ENCODE data around the gene FLNA. TPM values are rescaled to one million over a fixed set of nuclear protein-coding genes. Genes with fewer than 3 reads are reported as not detected.

FLNA gene
- total and polyA plus RNA-seq, 4 donors, result 187 to 384 (median 237) TPM

DNA sequence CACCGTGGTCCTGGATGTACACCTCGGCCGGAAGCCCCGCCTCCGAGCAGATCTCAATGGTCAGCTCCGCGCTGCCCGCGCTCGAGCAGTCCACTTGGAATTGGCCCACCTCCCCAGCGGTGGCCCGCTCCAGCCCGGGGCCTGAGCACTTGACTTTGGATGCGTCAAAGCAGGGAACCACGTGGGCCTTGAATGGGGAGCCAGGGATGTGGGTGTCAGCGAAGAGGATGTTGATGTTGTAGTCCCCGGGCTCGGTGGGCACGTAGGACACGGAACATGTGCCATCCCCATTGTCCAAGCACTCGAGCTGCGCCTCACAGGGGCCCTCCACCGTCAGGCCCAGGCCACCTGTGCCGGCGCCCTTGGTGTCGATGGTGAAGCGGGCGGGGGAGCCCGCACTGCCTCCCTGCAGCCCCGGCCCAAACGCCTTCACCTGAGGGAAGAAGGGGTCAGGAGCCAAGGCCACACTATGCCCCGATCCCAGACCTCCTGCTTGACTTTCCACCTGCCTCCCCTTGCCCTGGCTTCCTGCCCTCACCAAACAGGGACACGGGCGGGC lies 14.2 kb downstream of the FLNA start:
- Histone ChIP-seq H3K9me3 (ENCODE audit: control insufficient read depth, insufficient read depth, low read length) (no peaks in the 10 kb centered on the region), H3K4me3 (ENCODE audit: low read depth, low read length) (no peak overlapping the region), H3K36me3 (ENCODE audit: control insufficient read depth, insufficient read depth, low read length) (peaks cover 97% of the 10 kb centered on the region), H3K4me1 (ENCODE audit: control insufficient read depth, insufficient read depth, low read length) (peaks cover 16% of the 10 kb centered on the region), H3K27ac (ENCODE audit: low read depth, low read length) (no peak overlapping the region), H3K27me3 (ENCODE audit: control insufficient read depth, insufficient read depth, low read length) (no peaks in the 10 kb centered on the region)
- DNase-seq (ENCODE audit: low read depth in 4 of 6, low spot score in 6 of 6), result no peak
- WGBS (ENCODE audit: insufficient coverage), result 91% methylated on average over 33 of the region's 34 CpGs

DNA sequence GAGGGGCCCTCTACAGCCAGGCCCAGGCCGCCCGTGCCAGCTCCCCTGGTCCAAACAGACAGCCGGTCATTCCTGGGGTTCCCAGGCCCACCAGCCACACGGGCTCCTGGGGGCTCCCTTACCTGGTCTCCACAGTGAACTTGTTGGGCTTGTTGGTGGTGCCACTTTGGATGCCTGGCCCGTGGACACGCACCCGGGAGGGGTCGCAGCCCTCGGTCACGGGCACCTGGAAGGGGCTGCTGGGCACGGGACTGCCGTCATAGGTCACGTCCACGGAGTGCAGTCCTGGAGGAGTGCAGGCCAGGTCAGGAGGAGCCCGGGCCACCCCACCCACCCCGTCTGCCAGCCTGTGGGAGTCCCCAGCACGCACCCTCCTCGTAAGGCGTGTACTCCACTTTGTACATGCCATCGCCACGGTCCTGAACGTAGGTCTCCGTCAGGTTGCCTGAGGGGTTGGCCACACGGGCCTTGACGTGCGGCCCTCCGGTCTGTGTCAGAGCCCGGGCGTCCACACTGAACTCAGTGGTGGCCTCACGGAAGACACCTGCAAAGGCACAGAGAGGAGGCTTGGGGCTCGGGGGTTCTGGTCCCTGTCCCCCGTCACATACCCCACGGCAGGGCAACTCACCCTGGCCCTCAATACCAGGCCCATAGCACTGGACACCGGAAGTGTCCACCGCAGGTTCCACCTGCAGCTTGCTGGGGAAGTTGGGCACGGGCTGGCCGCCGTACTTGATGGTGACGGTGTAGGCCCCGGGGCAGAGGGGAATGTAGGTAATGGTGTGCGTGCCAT lies 14.9 kb downstream of the FLNA start:
- peaks cover 97% of the 10 kb centered on the region for H3K36me3 ChIP-seq (ENCODE audit: control insufficient read depth, insufficient read depth, low read length)
- WGBS (ENCODE audit: insufficient coverage), result 94% methylated on average over 36 of the region's 41 CpGs
- peaks cover 19% of the 10 kb centered on the region for H3K4me1 ChIP-seq (ENCODE audit: control insufficient read depth, insufficient read depth, low read length)
- no peaks in the 10 kb centered on the region for H3K27me3 ChIP-seq (ENCODE audit: control insufficient read depth, insufficient read depth, low read length)
- no peak overlapping the region for H3K27ac ChIP-seq (ENCODE audit: low read depth, low read length)
- no peaks in the 10 kb centered on the region for H3K9me3 ChIP-seq (ENCODE audit: control insufficient read depth, insufficient read depth, low read length)
- no peak for DNase-seq (ENCODE audit: low read depth in 4 of 6, low spot score in 6 of 6)
- no peak overlapping the region for H3K4me3 ChIP-seq (ENCODE audit: low read depth, low read length)

DNA sequence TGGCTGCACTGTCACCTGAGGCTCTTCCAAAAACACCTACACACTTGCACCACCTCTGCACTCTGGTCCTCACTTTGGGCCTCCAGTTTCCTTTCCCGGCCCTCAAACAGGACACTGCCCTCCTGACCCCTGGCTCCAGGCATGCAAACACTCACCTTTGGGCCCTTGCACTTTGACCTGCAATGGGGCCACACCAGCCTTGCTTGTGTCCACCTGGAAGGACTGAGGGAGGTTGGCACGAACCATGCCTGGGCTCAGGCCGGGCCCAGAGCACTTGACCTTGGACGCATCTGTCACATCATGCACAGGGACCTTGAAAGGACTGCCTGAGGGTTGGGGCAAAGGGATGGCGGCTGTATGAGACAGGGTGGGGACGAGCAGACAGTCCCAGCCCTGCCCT lies 15.6 kb downstream of the FLNA start:
- Histone ChIP-seq H3K27me3 (ENCODE audit: control insufficient read depth, insufficient read depth, low read length) (no peaks in the 10 kb centered on the region), H3K27ac (ENCODE audit: low read depth, low read length) (no peak overlapping the region), H3K4me1 (ENCODE audit: control insufficient read depth, insufficient read depth, low read length) (peaks cover 19% of the 10 kb centered on the region), H3K4me3 (ENCODE audit: low read depth, low read length) (no peak overlapping the region), H3K36me3 (ENCODE audit: control insufficient read depth, insufficient read depth, low read length) (peaks cover 97% of the 10 kb centered on the region), H3K9me3 (ENCODE audit: control insufficient read depth, insufficient read depth, low read length) (no peaks in the 10 kb centered on the region)
- DNase-seq (ENCODE audit: low read depth in 4 of 6, low spot score in 6 of 6), result no peak
- 86% methylated on average over 6 of the region's 6 CpGs for WGBS (ENCODE audit: insufficient coverage)

DNA sequence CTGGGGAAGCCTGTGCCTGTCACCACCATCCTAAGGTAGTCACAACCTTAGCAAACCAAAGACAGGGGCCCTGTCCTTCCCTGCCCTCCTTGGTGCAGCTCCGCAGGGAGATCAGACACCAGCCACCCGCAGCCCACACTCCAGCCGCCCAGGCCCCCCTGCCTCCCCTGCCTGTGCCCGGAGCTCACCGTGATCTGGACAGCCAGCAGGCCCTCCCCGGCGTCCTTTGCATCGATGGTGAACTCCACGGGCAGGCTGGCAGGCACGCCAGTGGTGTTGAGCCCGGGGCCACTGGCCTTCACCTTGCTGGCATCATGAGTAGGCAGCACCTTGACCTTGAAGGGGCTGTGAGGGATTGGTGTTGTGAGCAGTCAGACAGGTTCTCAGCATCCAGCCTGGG lies 16.4 kb downstream of the FLNA start:
- peaks cover 97% of the 10 kb centered on the region for H3K36me3 ChIP-seq (ENCODE audit: control insufficient read depth, insufficient read depth, low read length)
- WGBS (ENCODE audit: insufficient coverage), result 88% methylated on average over 11 of the region's 11 CpGs
- no peaks in the 10 kb centered on the region for H3K27me3 ChIP-seq (ENCODE audit: control insufficient read depth, insufficient read depth, low read length)
- no peak for DNase-seq (ENCODE audit: low read depth in 4 of 6, low spot score in 6 of 6)
- H3K27ac ChIP-seq (ENCODE audit: low read depth, low read length), result no peak overlapping the region
- peaks cover 19% of the 10 kb centered on the region for H3K4me1 ChIP-seq (ENCODE audit: control insufficient read depth, insufficient read depth, low read length)
- H3K4me3 ChIP-seq (ENCODE audit: low read depth, low read length), result no peak overlapping the region
- H3K9me3 ChIP-seq (ENCODE audit: control insufficient read depth, insufficient read depth, low read length), result no peaks in the 10 kb centered on the region

DNA sequence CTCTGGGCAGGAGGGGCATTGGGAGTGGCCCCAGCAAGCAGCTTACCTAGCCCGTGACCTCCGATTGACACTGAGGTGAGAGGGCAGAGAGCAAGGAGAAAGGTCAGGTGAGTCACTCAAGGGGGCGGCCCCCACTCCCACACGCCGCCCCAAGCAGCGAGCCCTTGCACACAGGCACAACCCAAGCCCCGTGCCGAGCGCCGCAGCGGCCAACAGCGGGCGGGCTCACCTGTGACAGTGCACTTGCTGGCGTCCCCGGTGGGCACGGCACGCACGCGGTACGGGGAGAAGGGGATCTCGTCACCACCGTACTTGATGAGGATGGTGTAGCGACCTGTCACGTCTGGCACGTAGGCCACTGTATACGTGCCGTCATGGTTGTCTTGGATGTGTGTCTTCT lies 17.2 kb downstream of the FLNA start:
- no peak overlapping the region for H3K4me3 ChIP-seq (ENCODE audit: low read depth, low read length)
- H3K4me1 ChIP-seq (ENCODE audit: control insufficient read depth, insufficient read depth, low read length), result peaks cover 19% of the 10 kb centered on the region
- DNase-seq (ENCODE audit: low read depth in 4 of 6, low spot score in 6 of 6), result no peak
- H3K27ac ChIP-seq (ENCODE audit: low read depth, low read length), result no peak overlapping the region
- whole genome bisulfite sequencing (ENCODE audit: insufficient coverage), result 88% methylated on average over 27 of the region's 27 CpGs
- no peaks in the 10 kb centered on the region for H3K9me3 ChIP-seq (ENCODE audit: control insufficient read depth, insufficient read depth, low read length)
- H3K27me3 ChIP-seq (ENCODE audit: control insufficient read depth, insufficient read depth, low read length), result no peaks in the 10 kb centered on the region
- H3K36me3 ChIP-seq (ENCODE audit: control insufficient read depth, insufficient read depth, low read length), result peaks cover 97% of the 10 kb centered on the region

DNA sequence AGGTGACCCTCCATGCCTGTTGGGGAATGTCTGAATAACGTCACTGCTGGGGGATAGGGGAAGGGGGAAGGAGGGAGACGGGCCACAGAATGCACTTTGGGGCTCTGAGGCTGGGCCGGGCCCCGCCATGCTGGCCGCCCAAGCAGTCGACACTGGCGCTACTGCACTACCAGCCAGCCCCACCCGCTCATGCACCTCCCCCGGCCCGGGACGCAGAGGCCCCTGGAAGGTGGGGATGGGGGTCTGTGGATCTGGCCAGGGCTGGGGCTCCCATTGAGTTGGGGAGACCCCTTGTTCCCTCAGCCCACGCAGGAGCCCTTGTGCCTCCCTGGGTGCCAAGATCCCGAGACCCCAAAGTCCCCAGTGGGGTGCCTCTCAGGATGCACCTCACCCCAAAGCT lies 17.8 kb downstream of the FLNA start:
- DNase-seq (ENCODE audit: low read depth in 4 of 6, low spot score in 6 of 6), result no peak
- H3K4me3 ChIP-seq (ENCODE audit: low read depth, low read length), result no peak overlapping the region
- H3K4me1 ChIP-seq (ENCODE audit: control insufficient read depth, insufficient read depth, low read length), result peaks cover 19% of the 10 kb centered on the region
- no peaks in the 10 kb centered on the region for H3K27me3 ChIP-seq (ENCODE audit: control insufficient read depth, insufficient read depth, low read length)
- peaks cover 97% of the 10 kb centered on the region for H3K36me3 ChIP-seq (ENCODE audit: control insufficient read depth, insufficient read depth, low read length)
- no peak overlapping the region for H3K27ac ChIP-seq (ENCODE audit: low read depth, low read length)
- no CpG with 5 or more reads among the region's 13 CpGs for WGBS (ENCODE audit: insufficient coverage)
- no peaks in the 10 kb centered on the region for H3K9me3 ChIP-seq (ENCODE audit: control insufficient read depth, insufficient read depth, low read length)

DNA sequence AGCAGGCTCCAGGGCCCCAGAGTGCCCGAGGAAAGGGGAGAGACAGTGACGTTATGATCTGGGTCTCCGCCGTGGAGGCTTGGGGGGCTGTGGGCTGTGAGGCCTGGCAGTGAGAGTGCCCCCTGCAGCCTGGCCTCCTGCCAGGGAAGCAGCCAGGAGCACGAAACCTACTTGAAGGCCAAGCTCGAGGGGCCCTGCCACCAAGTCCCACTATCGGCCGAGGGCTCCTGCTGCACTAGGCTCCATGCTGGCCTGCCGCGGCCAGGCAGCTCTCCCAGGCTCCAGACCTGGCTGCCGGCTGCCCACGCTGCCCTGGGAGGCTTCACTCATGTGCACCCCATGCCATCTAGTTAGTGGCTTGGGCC lies 18.7 kb downstream of the FLNA start:
- Histone ChIP-seq H3K4me3 (ENCODE audit: low read depth, low read length) (no peak overlapping the region), H3K27me3 (ENCODE audit: control insufficient read depth, insufficient read depth, low read length) (no peaks in the 10 kb centered on the region), H3K27ac (ENCODE audit: low read depth, low read length) (no peak overlapping the region), H3K4me1 (ENCODE audit: control insufficient read depth, insufficient read depth, low read length) (peaks cover 19% of the 10 kb centered on the region), H3K36me3 (ENCODE audit: control insufficient read depth, insufficient read depth, low read length) (peaks cover 99% of the 10 kb centered on the region), H3K9me3 (ENCODE audit: control insufficient read depth, insufficient read depth, low read length) (no peaks in the 10 kb centered on the region)
- peak in 1 of 6 donors; percentile 47 for DNase-seq (ENCODE audit: low read depth in 4 of 6, low spot score in 6 of 6)
- WGBS (ENCODE audit: insufficient coverage), result 54% methylated on average over 12 of the region's 12 CpGs

DNA sequence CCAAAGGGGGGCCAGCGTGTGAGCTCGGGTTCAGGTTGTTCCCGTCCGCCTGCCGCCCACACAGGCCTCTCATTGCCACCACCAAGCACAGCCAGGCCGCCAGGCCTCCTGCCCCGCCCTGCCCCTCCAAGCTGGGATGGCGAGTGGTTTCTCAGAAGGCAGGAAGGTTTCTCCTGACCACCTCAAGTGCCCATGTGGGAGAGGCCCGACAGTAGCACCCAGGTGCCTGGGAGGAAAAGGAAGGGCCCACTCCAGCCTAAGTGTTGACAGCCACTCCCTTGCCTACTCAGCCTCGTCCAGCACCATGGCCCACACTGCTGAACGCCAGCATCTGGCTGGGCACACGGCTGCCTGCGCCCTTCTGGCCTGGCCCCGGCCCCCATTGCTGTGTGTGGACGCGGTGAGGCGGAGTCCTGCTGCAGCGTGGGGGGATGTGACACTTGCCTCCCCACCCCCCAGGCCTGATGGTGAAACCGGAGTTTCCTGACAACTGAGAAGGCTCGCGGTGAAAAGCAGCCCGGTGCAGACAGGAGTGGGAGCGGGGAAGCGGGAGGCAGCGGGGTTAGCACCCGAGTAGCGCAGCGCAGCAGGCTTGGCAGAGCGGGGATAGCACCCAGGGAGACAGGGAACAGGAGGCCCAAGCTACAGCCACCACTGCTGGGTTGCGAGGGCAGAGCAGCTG lies 19.2 kb downstream of the FLNA start:
- no peak overlapping the region for H3K27ac ChIP-seq (ENCODE audit: low read depth, low read length)
- DNase-seq (ENCODE audit: low read depth in 4 of 6, low spot score in 6 of 6), result no peak
- peaks cover 100% of the 10 kb centered on the region for H3K36me3 ChIP-seq (ENCODE audit: control insufficient read depth, insufficient read depth, low read length)
- no peaks in the 10 kb centered on the region for H3K9me3 ChIP-seq (ENCODE audit: control insufficient read depth, insufficient read depth, low read length)
- 85% methylated on average over 24 of the region's 30 CpGs for WGBS (ENCODE audit: insufficient coverage)
- no peak overlapping the region for H3K4me3 ChIP-seq (ENCODE audit: low read depth, low read length)
- H3K4me1 ChIP-seq (ENCODE audit: control insufficient read depth, insufficient read depth, low read length), result peaks cover 19% of the 10 kb centered on the region
- no peaks in the 10 kb centered on the region for H3K27me3 ChIP-seq (ENCODE audit: control insufficient read depth, insufficient read depth, low read length)

DNA sequence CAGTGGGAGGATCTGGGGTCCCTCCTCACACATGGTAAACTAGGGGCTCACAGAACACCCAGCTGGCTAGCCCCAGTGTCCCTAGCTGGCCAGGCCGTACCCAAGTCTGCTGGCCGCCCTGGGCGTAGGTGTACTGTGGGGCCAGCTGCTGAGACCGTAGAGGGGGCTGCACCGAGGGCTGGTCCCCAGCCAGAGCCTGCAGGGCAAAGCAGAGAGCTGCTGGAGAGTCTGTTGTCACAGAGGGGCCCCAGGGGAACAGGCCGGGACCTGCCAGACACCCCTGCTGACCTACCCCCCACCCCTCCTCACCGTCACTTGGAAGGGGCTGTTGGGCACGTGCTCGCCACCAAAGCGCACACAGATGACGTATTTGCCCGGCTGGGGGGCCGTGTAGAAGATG lies 19.9 kb downstream of the FLNA start:
- DNase-seq (ENCODE audit: low read depth in 4 of 6, low spot score in 6 of 6), result no peak
- Histone ChIP-seq H3K36me3 (ENCODE audit: control insufficient read depth, insufficient read depth, low read length) (peaks cover 100% of the 10 kb centered on the region), H3K4me3 (ENCODE audit: low read depth, low read length) (no peak overlapping the region), H3K4me1 (ENCODE audit: control insufficient read depth, insufficient read depth, low read length) (peaks cover 19% of the 10 kb centered on the region), H3K9me3 (ENCODE audit: control insufficient read depth, insufficient read depth, low read length) (no peaks in the 10 kb centered on the region), H3K27ac (ENCODE audit: low read depth, low read length) (no peak overlapping the region), H3K27me3 (ENCODE audit: control insufficient read depth, insufficient read depth, low read length) (no peaks in the 10 kb centered on the region)
- 80% methylated on average over 13 of the region's 13 CpGs for WGBS (ENCODE audit: insufficient coverage)

DNA sequence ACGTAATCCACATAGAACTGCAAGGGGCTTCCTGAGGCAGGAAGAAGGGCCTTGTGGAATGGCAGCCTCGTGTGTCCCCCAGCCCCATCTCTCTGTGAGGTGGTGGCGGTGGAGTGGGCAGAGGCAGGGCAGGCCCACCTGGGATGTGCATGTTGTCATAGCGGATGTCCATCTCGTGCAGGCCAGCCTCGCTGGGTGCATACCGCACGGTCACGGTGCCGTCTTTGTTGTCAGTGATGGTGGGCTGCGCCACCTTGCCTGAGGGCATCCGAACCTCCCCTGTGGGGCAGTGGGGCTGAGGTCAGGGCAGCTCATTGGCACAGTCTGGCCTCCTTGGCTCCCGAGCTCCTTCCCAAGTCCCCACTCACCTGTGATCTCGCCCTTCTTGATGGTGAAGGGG lies 20.4 kb downstream of the FLNA start:
- Histone ChIP-seq H3K4me1 (ENCODE audit: control insufficient read depth, insufficient read depth, low read length) (peaks cover 19% of the 10 kb centered on the region), H3K27me3 (ENCODE audit: control insufficient read depth, insufficient read depth, low read length) (no peaks in the 10 kb centered on the region), H3K4me3 (ENCODE audit: low read depth, low read length) (no peak overlapping the region), H3K36me3 (ENCODE audit: control insufficient read depth, insufficient read depth, low read length) (peaks cover 100% of the 10 kb centered on the region), H3K9me3 (ENCODE audit: control insufficient read depth, insufficient read depth, low read length) (no peaks in the 10 kb centered on the region), H3K27ac (ENCODE audit: low read depth, low read length) (no peak overlapping the region)
- DNase-seq (ENCODE audit: low read depth in 4 of 6, low spot score in 6 of 6), result no peak
- 88% methylated on average over 13 of the region's 14 CpGs for WGBS (ENCODE audit: insufficient coverage)

All from spinal cord (tissue), 10 donors.